HepG2 (cell line): Measurements from ENCODE around the gene MAB21L4. TPM values are rescaled to one million over a fixed set of nuclear protein-coding genes. Genes with fewer than 3 reads are reported as not detected.
A peak's percentile ranks its signal among the peaks of the same experiment; 100 is the strongest.

Experiments
- DR1 ChIP-seq: sonication (generic); formaldehyde crosslinking; IDR thresholded peaks from 2 replicates; pipeline ENCODE4 v1.8.0; 2021; ENCODE audit warnings: mild to moderate bottlenecking, missing genetic modification reagents, inconsistent platforms
- ELF3 ChIP-seq: IDR thresholded peaks from 2 replicates; pipeline ENCODE4 v1.6.1; 2016; ENCODE audit warnings: missing genetic modification reagents, missing compliant biosample characterization
- FOXA3 ChIP-seq: IDR thresholded peaks from 2 replicates; pipeline ENCODE4 v1.6.1; 2016; ENCODE audit warnings: missing genetic modification reagents, missing compliant biosample characterization
- HDAC1 ChIP-seq: sonication (generic); formaldehyde crosslinking; IDR thresholded peaks from 2 replicates; pipeline ENCODE4 v1.5.1; 2020; ENCODE audit warnings: mild to moderate bottlenecking, missing genetic modification reagents
- HOXA5 ChIP-seq: sonication (generic); formaldehyde crosslinking; IDR thresholded peaks from 2 replicates; pipeline ENCODE4 v1.4.0; 2020; ENCODE audit warnings: missing genetic modification reagents
- HOXA7 ChIP-seq: sonication (generic); formaldehyde crosslinking; IDR thresholded peaks from 2 replicates; pipeline ENCODE4 v1.8.1; 2022; ENCODE audit warnings: mild to moderate bottlenecking, missing genetic modification reagents, moderate library complexity
- JARID2 ChIP-seq: sonication (generic); formaldehyde crosslinking; IDR thresholded peaks from 2 replicates; pipeline ENCODE4 v1.8.1; 2023; ENCODE audit warnings: missing genetic modification reagents, inconsistent platforms; ENCODE audit not compliant: insufficient replicate concordance
- KDM6A ChIP-seq: IDR thresholded peaks from 2 replicates; pipeline ENCODE4 v1.6.1; 2016; ENCODE audit warnings: low read depth
- MBNL3 ChIP-seq: fragments of 250-450 bp; sonication (Bioruptor Pico); conservative IDR thresholded peaks from 2 replicates; pipeline ENCODE4 v1.8.0; 2022; ENCODE audit warnings: mild to moderate bottlenecking, inconsistent platforms
- MED8 ChIP-seq: sonication (generic); formaldehyde crosslinking; IDR thresholded peaks from 2 replicates; pipeline ENCODE4 v1.8.1; 2023; ENCODE audit warnings: mild to moderate bottlenecking, missing genetic modification reagents; ENCODE audit not compliant: insufficient replicate concordance
- PAF1 ChIP-seq: IDR thresholded peaks from 2 replicates; pipeline ENCODE4 v1.6.1; 2016; ENCODE audit warnings: missing genetic modification reagents, missing compliant biosample characterization
- PHF21A ChIP-seq: sonication (generic); formaldehyde crosslinking; IDR thresholded peaks from 2 replicates; pipeline ENCODE4 v1.5.0; 2020; ENCODE audit warnings: mild to moderate bottlenecking, missing genetic modification reagents
- REPIN1 ChIP-seq: sonication (generic); formaldehyde crosslinking; IDR thresholded peaks from 2 replicates; pipeline ENCODE4 v1.8.0; 2022; ENCODE audit warnings: missing genetic modification reagents, low read depth, mild to moderate bottlenecking, borderline replicate concordance
- TOPORS ChIP-seq: sonication (generic); formaldehyde crosslinking; IDR thresholded peaks from 2 replicates; pipeline ENCODE4 v1.8.0; 2023; ENCODE audit warnings: mild to moderate bottlenecking, missing genetic modification reagents
- ZNF205 ChIP-seq: IDR thresholded peaks from 2 replicates; pipeline ENCODE4 v1.6.1; 2018; ENCODE audit warnings: missing biosample characterization, missing genetic modification reagents
- ZNF3 ChIP-seq: IDR thresholded peaks from 2 replicates; pipeline ENCODE4 v1.7.0; 2017; ENCODE audit warnings: inconsistent platforms
- ZNF615 ChIP-seq: sonication (generic); formaldehyde crosslinking; IDR thresholded peaks from 2 replicates; pipeline ENCODE4 v1.5.0; 2020; ENCODE audit warnings: mild to moderate bottlenecking, missing genetic modification reagents, borderline replicate concordance
- polyA plus RNA-seq, 8 experiments: library from polyadenylated mRNA; depleted of rRNA in 3 of 8; stranded (reverse) in 7 of 8; unstranded in 1 of 8; fragments of >200 nt; fragmentation: Illumina TruSeq in 4 of 8; extraction: Trizol in 4 of 8; gene quantifications; 2 replicates each; pipeline versions ENCODE4 v1.2.1 to v1.2.3, GENCODE V29; 2011 to 2016; ENCODE audit warnings: low read depth in 4 of 8, missing spikeins in 1 of 8, mixed read lengths in 1 of 8; ENCODE audit not compliant: insufficient read depth in 1 of 8
- total RNA-seq, 5 experiments: library from RNA; depleted of rRNA; stranded (reverse); fragments of >200 nt; fragmentation: Illumina TruSeq; extraction: Trizol; gene quantifications; 2 replicates each; pipeline ENCODE4 v1.2.3, GENCODE V29; 2016; ENCODE audit warnings: low read depth in 1 of 5
- TF ChIP-seq, protein P1 (sequence below): IDR thresholded peaks from 2 replicates; pipeline ENCODE4 v1.6.1; 2012; ENCODE audit warnings: low read depth, low read length, improper control_type of control experiment
- TF ChIP-seq, protein P2 (sequence below), 2 experiments: sonication (generic) in 1 of 2; formaldehyde crosslinking in 1 of 2; IDR thresholded peaks; 2 replicates each; pipeline versions ENCODE4 v1.4.0 to v1.6.1; 2018 to 2020; ENCODE audit warnings: missing genetic modification reagents in 2 of 2, borderline replicate concordance in 1 of 2, low read depth in 1 of 2, mild to moderate bottlenecking in 1 of 2, missing biosample characterization in 1 of 2
- TF ChIP-seq, protein P3 (sequence below): sonication (generic); formaldehyde crosslinking; IDR thresholded peaks from 2 replicates; pipeline ENCODE4 v1.5.1; 2020; ENCODE audit warnings: mild to moderate bottlenecking, missing genetic modification reagents, moderate library complexity
- TF ChIP-seq, protein P4 (sequence below): sonication (generic); formaldehyde crosslinking; IDR thresholded peaks from 2 replicates; pipeline ENCODE4 v1.9.0; 2021; ENCODE audit warnings: missing genetic modification reagents, mild to moderate bottlenecking, borderline replicate concordance

The MAB21L4 gene
- total and polyA plus RNA-seq, 2 of the 13 experiments (the other 11 are each of a cell fraction or from before 2014, with no cell fraction given): 3.0 to 14.0 TPM

GRCh38 chr2:240876475-240877251, 19.3 kb downstream of the MAB21L4 start (continued):
- TF ChIP-seq HDAC1 (CRISPR knock-in tag) (peak; percentile 91), ZNF3 (CRISPR knock-in tag) (0 out of 2 replicates have a peak, but pooled peaks have one; percentile 17), REPIN1 (peak; percentile 74; the same call in 1 of the 2 replicates), ZNF205 (CRISPR knock-in tag) (peak; percentile 78; the same call in 1 of the 2 replicates), KDM6A (CRISPR knock-in tag) (peak; percentile 79), HOXA5 (CRISPR knock-in tag) (no peak), ZNF615 (CRISPR knock-in tag) (no peak), ELF3 (peak; percentile 95), TOPORS (peak; percentile 93; the same call in 1 of the 2 replicates), JARID2 (CRISPR knock-in tag) (no peak), DR1 (CRISPR knock-in tag) (peak; percentile 69; the same call in 1 of the 2 replicates), HOXA7 (no peak), PAF1 (CRISPR knock-in tag) (no peak), PHF21A (CRISPR knock-in tag) (peak; percentile 84), MED8 (CRISPR knock-in tag) (peak; percentile 88), MBNL3 (no peak), FOXA3 (CRISPR knock-in tag) (peak; percentile 59)
- TF ChIP-seq, protein P1, sequence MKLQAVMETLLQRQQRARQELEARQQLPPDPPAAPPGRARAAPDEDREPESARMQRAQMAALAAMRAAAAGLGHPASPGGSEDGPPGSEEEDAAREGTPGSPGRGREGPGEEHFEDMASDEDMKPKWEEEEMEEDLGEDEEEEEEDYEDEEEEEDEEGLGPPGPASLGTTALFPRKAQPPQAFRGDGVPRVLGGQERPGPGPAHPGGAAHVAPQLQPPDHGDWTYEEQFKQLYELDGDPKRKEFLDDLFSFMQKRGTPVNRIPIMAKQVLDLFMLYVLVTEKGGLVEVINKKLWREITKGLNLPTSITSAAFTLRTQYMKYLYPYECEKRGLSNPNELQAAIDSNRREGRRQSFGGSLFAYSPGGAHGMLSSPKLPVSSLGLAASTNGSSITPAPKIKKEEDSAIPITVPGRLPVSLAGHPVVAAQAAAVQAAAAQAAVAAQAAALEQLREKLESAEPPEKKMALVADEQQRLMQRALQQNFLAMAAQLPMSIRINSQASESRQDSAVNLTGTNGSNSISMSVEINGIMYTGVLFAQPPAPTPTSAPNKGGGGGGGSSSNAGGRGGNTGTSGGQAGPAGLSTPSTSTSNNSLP: no peak
- TF ChIP-seq, protein P2, sequence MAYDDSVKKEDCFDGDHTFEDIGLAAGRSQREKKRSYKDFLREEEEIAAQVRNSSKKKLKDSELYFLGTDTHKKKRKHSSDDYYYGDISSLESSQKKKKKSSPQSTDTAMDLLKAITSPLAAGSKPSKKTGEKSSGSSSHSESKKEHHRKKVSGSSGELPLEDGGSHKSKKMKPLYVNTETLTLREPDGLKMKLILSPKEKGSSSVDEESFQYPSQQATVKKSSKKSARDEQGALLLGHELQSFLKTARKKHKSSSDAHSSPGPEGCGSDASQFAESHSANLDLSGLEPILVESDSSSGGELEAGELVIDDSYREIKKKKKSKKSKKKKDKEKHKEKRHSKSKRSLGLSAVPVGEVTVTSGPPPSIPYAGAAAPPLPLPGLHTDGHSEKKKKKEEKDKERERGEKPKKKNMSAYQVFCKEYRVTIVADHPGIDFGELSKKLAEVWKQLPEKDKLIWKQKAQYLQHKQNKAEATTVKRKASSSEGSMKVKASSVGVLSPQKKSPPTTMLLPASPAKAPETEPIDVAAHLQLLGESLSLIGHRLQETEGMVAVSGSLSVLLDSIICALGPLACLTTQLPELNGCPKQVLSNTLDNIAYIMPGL (CRISPR knock-in tag; IDR thresholded peaks at IDR 0.05; ENCODE audit: borderline replicate concordance in 1 of 2, low read depth in 1 of 2): peak in 1 of 2 experiments; percentile 37; a peak in 1 of 4 replicates
- TF ChIP-seq, protein P3, sequence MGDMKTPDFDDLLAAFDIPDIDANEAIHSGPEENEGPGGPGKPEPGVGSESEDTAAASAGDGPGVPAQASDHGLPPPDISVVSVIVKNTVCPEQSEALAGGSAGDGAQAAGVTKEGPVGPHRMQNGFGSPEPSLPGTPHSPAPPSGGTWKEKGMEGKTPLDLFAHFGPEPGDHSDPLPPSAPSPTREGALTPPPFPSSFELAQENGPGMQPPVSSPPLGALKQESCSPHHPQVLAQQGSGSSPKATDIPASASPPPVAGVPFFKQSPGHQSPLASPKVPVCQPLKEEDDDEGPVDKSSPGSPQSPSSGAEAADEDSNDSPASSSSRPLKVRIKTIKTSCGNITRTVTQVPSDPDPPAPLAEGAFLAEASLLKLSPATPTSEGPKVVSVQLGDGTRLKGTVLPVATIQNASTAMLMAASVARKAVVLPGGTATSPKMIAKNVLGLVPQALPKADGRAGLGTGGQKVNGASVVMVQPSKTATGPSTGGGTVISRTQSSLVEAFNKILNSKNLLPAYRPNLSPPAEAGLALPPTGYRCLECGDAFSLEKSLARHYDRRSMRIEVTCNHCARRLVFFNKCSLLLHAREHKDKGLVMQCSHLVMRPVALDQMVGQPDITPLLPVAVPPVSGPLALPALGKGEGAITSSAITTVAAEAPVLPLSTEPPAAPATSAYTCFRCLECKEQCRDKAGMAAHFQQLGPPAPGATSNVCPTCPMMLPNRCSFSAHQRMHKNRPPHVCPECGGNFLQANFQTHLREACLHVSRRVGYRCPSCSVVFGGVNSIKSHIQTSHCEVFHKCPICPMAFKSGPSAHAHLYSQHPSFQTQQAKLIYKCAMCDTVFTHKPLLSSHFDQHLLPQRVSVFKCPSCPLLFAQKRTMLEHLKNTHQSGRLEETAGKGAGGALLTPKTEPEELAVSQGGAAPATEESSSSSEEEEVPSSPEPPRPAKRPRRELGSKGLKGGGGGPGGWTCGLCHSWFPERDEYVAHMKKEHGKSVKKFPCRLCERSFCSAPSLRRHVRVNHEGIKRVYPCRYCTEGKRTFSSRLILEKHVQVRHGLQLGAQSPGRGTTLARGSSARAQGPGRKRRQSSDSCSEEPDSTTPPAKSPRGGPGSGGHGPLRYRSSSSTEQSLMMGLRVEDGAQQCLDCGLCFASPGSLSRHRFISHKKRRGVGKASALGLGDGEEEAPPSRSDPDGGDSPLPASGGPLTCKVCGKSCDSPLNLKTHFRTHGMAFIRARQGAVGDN (CRISPR knock-in tag): peak; percentile 99
- TF ChIP-seq, protein P4, sequence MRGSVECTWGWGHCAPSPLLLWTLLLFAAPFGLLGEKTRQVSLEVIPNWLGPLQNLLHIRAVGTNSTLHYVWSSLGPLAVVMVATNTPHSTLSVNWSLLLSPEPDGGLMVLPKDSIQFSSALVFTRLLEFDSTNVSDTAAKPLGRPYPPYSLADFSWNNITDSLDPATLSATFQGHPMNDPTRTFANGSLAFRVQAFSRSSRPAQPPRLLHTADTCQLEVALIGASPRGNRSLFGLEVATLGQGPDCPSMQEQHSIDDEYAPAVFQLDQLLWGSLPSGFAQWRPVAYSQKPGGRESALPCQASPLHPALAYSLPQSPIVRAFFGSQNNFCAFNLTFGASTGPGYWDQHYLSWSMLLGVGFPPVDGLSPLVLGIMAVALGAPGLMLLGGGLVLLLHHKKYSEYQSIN (CRISPR knock-in tag): no peak
